Fibroblast of skin of scalp (primary cell): Measurements from ENCODE around the gene SLC7A6.

Experiments used
- DNase-seq: peaks from one replicate; pipeline ENCODE4 v3.0.0-alpha.2; 2013

Gene SLC7A6

DNA sequence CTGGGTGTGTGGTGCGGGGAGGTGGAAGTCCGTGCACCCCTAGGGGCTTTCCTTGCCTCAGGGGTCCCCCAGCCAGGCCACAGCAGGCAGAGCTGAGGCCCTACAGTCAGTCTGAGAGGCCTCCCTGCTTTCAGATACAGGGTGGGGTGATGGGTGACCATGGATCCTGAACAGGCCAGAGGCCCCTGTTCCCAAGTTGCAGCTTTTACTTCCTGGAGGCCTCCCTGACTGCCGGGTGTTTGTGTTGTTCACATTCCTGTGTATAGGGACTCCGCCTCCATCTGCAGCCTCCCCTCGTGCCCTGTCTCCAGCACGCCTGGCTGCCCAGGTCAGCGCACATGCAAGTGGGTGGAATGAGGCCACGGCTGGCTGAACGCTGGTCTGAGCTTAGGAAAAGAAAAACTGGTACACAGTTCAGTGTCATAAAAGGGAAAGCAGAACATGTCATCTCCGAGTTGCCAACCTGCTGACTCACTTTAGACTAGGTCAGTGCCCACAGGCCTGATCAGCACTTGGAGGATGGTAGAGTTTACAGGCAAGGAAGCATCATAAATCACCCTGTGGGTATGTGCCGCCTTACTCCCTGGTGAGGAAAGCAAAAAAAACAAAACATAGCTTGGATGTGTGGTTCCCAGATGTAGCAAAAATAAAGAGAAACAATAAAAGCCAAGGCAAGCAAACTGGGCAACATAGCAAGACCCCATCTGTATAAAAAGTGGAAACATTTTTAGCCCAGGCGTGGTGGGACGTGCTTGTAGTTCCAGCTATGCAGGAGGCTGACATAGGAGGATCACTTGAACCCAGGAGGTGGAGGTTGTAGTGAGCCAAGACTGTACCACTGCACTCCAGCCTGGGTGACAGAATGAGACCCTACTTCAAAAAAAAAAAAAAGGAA lies 6.2 kb upstream of the SLC7A6 start:
- DNase-seq = peak; percentile 45

DNA sequence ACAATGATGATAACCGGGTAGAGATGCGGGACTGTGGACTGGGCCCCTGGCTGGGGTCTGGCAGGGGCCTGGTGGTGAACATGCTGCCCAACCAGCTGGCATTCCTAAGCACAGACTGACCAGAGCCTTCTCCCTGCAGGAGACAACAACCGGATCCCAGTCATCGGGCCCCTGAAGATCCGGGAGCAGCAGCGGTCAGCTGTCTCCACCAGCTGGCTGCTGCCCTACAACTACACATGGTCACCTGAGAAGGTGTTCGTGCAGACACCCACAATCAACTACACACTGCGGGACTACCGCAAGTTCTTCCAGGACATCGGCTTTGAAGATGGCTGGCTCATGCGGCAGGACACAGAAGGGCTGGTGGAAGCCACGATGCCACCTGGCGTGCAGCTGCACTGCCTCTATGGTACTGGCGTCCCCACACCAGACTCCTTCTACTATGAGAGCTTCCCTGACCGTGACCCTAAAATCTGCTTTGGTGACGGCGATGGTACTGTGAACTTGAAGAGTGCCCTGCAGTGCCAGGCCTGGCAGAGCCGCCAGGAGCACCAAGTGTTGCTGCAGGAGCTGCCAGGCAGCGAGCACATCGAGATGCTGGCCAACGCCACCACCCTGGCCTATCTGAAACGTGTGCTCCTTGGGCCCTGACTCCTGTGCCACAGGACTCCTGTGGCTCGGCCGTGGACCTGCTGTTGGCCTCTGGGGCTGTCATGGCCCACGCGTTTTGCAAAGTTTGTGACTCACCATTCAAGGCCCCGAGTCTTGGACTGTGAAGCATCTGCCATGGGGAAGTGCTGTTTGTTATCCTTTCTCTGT lies 5.1 kb upstream of the SLC7A6 start:
- no peak for DNase-seq

DNA sequence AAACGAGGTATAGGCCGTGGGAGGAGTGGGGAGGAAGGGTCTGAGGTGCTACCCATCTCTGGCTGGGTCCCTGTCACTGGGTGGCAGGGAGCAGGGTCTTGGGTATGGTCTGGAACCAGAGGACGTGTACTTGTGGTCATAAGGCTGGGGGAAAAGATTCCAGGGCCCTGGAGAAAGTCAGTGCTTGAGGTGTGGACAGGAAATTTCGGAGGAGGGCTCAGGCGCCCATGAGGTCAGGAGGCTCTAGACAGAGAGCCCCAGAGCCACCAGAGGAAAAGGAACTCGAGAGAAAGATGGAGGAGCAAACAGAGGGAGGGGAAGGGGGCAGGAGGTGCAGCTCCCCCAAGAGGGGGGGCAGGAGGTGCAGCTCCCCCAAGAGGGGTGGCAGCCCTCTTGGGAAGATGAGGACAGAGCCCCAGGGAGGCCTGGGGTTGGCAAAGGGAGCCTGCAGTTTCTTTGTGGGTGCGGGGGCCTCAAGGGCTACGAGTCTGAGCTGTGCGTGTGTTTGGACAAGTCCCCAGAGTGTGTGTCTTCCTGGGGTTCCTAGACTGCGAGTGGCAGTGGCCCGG lies 683 bp upstream of the SLC7A6 start:
- DNase-seq = no peak

DNA sequence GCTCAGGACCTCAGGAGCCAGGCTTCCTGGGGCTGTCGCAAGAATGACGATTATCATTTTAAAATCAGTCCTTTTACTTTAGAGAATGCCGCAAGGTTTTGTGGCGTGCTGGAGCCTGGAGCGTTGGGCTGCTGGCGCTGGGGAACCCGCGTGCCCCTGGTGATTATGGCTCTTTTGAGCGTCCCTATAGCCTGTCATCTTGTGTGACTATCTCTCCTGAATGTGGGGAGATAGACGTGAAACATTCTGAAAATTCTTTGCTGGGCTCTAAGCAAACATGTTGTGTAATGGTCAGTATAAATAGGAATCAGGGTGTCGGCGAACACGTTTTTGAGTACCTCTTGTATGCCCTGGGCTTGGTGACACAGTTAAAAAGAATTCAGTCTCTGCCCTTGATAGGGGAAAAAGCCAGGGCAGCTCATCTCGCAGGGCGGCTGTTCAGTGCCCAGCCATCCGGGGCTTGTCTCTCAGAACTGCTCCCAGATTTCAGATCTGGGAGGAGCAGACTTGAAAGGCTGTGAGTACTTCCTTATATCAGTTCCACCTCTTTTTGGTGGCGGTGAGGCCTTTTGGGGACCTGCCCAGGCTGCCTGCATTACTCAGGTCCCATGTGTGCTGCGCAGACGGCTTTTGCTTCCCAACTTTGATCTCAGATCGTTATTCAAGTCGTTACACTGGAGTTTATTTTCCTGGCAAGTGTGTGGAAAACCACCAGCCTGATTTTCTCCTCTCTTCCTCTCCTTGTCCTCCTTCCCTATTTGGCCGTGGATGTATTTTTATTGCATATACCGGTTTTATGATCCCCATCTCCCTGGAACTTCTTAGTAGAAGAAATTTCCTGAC lies 973 bp downstream of the SLC7A6 start:
- peak; percentile 79 for DNase-seq

DNA sequence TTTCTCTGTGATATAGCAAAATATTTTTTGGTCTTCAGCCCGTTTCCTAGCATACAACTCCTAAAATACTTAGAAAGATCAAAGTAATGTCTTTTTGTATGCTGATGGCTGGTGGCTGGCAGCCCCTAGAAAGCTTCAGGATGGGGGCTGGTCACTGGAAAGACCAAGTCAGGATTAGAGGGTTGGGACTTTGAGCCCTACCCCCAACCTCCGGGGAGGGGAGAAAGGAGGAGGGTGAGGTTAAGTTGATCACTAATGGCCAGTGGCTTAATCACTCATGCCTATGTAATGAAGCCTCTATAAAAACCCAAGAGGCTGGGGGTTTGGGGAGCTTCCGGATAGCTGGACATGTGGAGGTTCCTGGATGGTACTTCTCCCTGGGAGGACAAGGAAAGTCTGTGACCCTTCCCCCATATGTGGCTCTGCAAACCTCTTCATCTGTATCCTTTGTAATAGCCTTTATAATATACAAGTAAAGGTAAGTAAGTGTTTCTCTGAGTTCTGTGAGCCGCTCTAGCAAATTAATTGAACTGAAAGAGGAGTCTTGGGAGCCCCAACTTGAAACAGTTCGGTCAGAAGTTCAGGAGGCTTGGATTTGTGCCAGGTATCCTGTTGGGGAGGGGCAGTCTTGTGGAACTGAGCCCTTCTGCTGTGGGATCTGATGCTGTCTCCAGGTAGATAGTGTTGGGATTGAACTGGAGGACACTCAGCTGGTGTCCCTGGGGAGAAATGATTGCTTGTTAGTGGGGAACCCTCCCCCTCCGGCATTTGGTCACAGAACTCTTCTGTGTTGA lies 3.5 kb downstream of the SLC7A6 start:
- DNase-seq = no peak

DNA sequence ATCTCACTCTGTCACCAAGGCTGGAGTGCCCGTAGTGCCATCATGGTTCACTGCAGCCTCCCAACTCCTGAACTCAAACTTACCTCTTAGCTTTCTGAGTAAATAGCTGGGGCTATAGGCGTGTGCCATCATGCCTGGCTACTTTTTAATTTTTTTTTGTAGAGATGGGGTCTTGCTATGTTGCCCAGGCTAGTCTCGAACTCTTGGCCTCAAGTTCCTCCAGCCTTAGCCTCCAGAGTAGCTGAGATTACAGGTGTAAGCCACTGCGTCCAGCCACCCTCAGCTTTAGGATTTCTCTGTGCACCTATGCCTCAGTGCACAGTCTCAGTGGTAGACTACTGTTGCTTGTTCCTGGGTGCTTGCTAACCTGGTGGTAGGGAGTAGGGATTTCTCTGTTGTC lies 5.5 kb downstream of the SLC7A6 start:
- no peak for DNase-seq

DNA sequence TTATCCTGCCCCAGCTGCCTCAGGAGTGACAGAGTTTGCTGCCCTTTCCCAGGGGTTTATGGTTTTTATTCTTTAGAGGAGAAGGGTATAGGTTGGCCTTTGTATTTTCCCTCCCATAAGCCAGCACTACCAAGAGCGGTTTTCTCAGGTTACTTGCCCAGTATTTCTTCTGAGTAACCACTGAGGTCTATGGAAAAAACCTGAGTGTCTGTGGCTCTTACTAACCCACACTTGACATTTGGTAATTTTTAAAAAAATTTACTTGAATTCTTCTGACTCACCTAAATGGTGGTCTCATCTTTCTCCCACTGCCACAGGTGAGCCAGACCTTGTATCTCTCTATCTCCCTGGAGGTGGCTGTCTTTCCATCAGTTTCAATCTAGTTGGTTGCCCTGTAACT lies 6.0 kb downstream of the SLC7A6 start:
- DNase-seq = no peak

DNA sequence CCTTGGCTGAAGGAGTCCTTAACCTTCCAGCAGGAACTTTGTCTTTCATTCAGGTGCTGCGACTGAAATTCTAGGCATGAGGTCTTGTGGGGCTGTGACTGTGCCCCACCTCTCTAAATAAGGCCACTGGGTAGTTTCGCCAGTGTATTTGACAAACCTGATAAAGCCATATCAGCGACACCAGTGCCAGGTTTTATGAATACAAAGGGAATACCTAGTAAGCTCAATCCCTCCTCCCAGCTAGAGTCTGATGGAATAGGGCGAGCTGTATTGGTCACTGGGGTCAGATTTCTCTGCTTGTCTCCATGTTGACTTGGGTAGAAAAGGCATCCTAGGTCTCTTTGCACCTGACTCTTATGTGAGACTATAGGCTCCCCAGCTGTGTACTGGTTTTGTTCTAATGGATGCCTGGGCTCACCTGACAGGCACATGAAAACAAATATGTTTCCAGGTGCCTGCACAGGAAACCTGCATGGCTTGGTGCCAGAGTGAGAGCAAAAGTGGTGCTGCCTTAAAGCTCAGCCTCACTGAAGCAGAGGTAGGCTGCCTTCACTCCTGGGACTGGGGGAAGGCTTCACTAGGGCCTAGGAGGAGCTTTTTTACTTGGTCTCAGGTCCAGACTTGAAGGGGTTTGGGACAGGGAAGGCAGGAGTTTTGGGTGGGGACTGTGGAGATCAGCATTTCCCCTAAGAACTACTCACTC lies 8.3 kb downstream of the SLC7A6 start:
- no peak for DNase-seq

DNA sequence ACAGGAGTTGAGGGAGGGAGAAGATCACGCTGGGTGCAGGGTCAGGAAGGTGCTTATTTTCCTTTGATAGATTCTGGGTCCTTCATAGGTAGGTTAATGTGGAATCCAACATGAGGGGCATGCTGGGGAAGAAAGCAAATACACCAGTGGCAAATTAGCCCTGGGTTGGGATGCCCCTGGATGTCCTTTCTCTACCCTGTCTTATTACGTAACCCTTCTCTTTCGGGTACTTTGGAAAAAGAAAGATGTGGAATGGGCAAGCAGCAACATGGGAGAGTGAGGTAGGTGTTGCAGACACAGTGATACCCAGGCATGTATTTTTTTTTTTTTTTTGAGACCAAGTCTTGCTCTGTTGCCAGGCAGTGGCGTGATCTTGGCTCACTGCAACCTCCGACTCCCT lies 9.1 kb downstream of the SLC7A6 start:
- no peak for DNase-seq

DNA sequence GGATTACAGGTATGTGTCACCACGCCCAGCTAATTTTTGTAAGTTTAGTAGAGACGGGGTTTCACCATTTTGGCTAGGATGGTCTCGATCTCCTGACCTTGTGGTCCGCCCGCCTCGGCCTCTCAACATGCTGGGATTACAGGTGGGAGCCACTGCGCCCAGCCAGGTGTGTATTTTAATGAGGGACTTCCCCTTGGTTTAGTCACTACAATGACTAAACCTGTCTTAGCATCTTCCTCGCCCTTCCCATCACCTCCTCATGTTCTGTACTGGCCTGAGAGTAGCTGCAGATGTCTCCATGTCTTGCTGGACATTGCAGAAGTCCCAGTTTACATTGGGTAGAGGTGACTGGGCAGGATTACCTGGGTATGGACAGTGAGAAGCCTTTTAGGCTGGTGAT lies 9.6 kb downstream of the SLC7A6 start:
- no peak for DNase-seq

DNA sequence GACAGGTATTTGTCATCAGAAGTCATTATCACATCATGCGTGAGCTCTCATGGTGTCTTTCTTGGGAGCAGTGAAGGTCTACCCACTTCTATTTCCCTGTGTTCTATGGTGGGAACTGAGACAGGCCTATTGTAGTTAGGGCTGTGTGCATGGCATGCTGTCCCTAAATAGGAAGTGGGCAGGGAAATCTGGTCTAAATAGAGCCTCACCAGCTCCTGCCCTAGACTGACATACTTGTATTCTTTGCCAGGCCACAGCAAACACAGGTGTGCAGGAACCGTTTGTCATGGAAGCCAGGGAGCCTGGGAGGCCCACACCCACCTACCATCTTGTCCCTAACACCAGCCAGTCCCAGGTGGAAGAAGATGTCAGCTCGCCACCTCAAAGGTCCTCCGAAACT lies 10.1 kb downstream of the SLC7A6 start:
- DNase-seq = no peak

DNA sequence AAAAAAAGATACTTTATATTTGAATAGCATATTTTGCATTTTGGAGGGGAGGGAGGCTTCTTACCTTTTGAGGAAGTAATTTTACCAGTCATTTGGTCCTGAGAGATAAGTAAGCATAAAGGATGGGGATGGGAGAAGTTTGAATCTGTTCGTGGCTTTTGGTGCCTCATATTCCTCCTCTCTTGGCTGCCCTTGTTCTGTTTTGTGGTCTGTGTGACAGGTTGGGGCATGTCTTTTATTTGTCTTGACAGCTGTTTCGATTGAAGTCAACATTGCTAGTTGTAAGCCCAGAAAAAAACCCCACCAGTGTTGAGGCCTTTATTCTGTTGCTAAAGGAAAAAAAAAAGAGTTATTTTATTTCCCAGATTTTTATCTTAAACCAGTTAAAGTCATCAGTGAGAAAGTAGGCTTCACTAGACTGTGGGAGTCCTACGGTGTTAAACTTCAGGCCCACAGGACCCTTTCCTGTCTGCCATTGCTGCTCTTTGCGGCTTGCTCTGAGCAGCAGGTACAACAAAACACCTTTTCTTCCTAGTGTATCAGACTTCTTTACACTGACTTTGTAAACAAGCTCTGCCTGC lies 11.4 kb downstream of the SLC7A6 start:
- no peak for DNase-seq

DNA sequence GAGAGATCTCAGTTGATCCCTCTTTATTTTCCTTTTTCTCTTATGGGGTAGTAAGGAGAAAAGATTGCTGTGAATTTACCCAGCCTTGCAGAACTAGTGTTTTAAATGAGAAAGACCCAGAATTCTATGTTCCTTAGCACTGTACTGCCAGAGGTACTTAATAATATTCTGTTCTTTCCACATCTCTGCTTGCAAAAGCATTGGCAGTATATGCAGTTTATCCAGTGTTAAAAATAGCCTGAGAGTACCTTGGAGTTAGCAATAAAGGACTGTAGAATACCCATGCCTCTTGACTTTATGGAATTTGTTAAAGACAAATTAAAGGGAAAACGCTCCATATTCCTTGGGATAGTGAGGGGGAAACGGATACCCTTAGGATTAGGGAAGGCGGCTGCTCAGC lies 11.9 kb downstream of the SLC7A6 start:
- no peak for DNase-seq

DNA sequence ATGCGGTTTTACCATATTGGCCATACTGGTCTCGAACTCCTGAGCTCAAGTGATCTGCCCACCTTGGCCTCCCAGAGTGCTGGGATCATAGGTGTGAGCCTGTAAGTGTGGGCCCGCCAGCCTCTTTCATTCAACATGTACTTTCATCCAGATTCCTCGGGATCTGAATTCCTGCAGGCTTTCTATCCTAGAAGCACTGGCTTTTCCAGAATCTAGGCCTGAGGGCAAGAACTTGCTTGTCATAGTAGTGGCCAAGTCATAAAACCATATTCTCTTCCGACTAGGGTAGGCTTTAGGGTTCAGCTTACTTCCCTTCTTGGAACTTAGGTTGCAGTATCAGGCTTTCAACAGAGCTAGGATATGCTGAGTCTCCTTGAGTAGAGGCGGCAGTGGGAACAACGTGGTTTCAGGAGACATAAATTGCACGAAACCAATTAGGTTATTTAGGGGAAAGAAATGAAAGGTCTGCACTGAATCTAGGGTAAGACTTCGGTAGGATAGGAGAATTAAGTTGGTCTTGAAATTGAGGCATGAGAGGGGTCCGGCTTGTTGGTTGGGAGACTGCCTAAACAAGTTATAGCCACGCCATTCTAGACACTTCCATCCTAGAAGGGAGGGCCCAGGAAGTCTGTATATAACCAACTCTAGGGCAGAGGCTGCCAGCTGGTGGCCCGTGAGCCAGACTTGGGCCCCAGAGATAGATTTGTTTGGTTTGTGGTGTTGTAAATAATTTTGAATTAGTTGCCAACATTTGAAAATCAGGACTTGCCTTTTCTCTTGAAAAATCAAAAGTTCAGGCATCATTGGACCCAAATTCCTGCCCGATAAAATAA lies 15.6 kb downstream of the SLC7A6 start:
- no peak for DNase-seq

DNA sequence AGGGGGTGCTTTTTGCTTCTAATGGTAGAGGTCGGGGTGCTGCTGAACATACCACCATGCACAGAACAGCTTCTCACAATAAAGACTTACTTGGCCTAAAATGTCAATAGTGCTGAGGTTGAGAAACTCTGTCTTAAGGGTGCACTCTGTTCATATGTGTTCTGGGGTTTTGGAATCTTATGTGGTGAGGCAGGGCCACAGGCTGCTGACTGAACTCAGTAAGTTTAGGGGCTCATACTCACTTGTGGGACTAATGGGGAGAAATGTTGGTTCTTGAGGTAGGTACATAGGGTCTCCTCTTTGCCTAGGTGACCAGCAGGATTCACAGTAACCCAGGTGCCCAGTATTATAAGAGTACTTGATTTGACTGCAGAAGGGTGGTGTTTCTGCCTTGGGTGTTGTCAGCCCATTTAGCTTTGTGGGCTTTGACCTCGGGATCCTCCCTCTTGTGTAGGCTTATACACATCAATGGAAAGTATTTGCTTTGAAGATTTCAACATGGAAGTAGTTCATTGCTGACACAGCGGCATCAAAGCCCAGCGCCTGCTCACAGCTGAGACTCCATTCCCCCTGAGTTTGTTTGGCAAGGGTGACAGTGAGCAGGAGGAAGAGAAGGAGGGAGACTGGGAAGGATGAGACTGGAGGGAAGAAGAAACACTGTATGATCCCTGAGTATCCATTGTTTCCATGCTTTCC lies 17.2 kb downstream of the SLC7A6 start:
- DNase-seq = no peak

DNA sequence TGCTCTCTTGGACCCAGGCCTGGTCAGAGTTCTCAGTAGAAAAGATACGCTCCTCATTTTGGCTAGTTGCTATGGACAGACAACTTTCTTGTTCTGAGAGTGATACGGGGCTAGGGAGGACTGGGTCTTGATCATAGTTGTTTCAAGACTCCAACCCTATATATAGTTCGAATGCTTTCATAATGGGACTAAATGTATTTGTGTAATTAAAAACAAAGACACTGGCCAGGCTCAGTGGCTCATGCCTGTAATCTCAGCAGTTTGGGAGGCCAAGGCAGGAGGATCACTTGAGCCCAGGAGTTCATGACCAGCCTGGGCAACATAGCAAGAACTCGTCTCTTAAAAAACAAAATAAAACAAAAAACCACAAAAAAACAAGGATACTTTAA lies 17.7 kb downstream of the SLC7A6 start:
- no peak for DNase-seq

DNA sequence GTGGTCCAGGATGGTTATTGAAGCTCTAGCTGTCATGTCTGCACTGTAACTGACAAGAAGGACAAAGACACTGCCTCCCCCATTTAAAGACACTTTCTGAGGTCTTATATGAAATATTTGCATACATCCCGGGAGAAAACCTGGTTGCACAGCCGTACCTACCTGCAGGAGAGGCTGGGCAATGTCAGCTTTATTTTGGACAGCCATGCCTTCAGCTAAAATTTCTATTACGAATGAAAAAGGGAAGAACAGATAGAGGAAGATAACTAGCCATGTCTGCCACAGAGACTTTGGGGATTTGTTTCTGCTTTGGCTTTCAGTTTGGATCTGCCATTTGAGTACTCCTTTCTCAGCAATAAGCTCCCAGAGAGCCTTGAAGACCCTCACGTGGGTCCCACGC lies 19.0 kb downstream of the SLC7A6 start:
- no peak for DNase-seq

DNA sequence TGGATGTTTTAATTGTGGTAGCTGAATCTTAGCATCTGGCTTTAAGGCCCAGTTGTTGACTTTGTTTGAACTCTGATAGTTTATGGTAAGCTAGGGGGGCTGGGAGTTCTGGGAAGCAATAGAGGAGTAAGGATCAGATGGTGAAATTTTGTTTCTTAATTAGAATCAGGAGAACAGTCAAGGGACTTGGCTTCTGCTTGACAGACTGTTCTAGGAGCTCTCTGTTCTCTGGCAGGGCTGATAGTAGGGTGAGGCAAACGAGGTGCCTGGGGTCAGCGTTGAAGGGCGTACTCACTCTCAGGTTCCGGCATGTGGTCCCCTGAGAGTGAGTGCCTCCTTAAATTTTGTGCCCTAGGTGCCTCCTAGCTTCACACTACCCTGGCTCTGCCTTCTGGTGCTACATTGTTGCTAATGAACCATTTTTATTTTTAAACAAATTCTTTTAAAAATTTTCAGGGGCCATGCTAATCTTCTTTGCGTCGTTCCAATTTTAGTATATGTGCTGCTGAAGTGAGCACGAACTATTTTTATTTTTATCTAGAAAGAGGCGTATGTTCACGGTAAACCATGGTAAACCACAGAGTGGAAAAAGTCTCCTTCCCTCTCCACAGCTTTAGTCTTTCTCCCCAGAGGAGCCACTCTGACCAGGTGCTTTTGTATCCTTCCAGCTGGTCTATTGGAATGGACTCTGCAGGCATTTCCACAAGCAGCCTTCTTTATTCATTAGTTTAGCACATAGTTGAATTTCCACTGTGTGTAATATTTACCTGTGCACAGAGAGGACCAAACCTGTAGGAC lies 19.7 kb downstream of the SLC7A6 start:
- no peak for DNase-seq
